SK-N-MC (cell line): Measurements from ENCODE around the gene C2orf78.
A peak's percentile ranks its signal among the peaks of the same experiment; 100 is the strongest.
"Not testable (repeated sequence)": the region's sequence is repeated elsewhere in the genome, so short reads cannot be mapped to it uniquely, and the experiment has no call there.

Experiments
- DNase-seq: peaks from one replicate; pipeline ENCODE4 v3.0.0-alpha.2; 2011; ENCODE audit warnings: low read depth, low spot score
- H3K27ac ChIP-seq: fragments of 200-600 bp; sonication (generic); 2 replicates; pipeline ENCODE4 v1.5.1; 2016; ENCODE audit warnings: mixed run types
- H3K36me3 ChIP-seq: fragments of 200-600 bp; sonication (generic); 2 replicates; pipeline ENCODE4 v1.6.1; 2017; ENCODE audit warnings: antibody characterized with exemption, low read length, mixed read lengths; ENCODE audit not compliant: insufficient read depth
- H3K4me3 ChIP-seq: fragments of 200-600 bp; sonication (generic); 2 replicates; pipeline ENCODE4 v1.5.1; 2016
- H3K9ac ChIP-seq: fragments of 200-600 bp; sonication (generic); 2 replicates; pipeline ENCODE4 v1.8.0; 2017; ENCODE audit warnings: mixed run types, mixed read lengths; ENCODE audit not compliant: insufficient read length
- H3K9me3 ChIP-seq: fragments of 200-600 bp; sonication (generic); 2 replicates; pipeline ENCODE4 v1.6.1; 2017; ENCODE audit warnings: low read depth, mild to moderate bottlenecking, antibody characterized with exemption, low read length, moderate library complexity, mixed read lengths
- EZH2 ChIP-seq: fragments of 200-600 bp; sonication (generic); IDR thresholded peaks from one replicate; pipeline ENCODE4 v1.6.1; 2017; ENCODE audit warnings: antibody characterized with exemption
- FOXP2 ChIP-seq: optimal IDR thresholded peaks from 2 replicates; pipeline ENCODE3; 2011; ENCODE audit warnings: mild to moderate bottlenecking, moderate library complexity; ENCODE audit not compliant: insufficient read depth; ENCODE audit errors: extremely low read length, control extremely low read depth
- POLR2AphosphoS5 ChIP-seq: IDR thresholded peaks from 2 replicates; pipeline ENCODE4 v1.6.1; 2012; ENCODE audit warnings: mild to moderate bottlenecking, low read depth, low read length, borderline replicate concordance

The C2orf78 gene

DNA sequence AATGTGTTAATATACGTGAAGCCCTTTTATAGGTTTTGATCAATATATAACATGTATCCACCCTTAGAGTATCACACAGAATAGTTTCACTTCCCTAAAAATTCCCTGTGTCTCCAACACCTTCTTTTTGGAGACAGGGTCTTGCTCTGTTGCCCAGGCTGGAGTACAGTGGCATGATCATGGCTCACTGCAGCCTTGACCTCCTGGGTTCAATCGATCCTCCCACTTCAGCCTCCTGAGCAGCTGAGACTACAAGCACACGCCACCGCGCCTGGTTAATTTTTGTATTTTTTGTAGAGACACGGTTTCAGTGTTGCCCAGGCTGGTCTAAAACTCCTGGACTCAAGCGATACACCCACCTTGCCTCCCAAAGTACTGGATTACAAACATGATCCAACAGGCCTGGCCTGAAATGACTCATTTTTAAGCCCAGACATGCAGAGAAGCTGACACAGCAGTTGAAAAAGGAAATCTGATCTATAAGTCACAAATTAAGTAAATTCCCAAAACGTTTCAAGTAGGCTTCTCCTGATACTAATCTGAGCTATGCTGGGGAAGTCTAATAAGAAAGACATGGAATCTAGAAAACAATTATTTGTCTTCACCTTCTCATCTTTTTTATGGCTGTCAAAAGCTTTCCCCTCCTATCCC lies 7.0 kb upstream of the C2orf78 start:
- no peak overlapping the region for H3K4me3 ChIP-seq
- no peak overlapping the region for H3K9ac ChIP-seq
- TF ChIP-seq EZH2 = no peak
- no peak for TF ChIP-seq POLR2AphosphoS5
- no peak for TF ChIP-seq FOXP2
- no peak for DNase-seq
- no peaks in the 10 kb centered on the region for H3K9me3 ChIP-seq
- peaks cover 44% of the 10 kb centered on the region for H3K36me3 ChIP-seq
- no peak overlapping the region for H3K27ac ChIP-seq

DNA sequence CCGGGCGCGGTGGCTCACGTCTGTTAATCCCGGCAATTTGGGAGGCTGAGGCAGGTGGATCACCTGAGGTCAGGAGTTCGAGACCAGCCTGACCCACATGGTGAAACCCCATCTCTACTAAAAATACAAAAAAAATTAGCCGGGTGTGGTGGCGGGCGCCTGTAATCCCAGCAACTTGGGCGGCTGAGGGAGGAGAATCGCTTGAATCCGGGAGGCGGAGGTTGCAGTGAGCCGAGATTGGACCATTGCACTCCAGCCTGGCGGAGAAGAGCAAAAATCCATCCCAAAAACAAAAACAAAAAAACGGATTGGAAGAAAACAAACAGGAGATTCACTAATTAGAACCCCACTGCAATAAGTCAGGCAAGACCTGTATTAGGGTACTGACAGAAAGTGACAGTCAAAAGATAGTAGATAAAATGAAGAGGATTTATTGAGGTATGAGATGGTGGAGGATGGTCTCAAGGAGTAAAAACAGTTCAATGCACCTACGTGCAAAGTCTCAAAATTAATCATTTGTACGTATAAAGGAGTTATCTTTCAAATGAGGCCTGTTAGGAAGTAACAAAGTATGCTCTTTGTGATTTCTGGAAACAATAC lies 5.0 kb upstream of the C2orf78 start:
- H3K9me3 ChIP-seq, H3K27ac ChIP-seq, DNase-seq: not testable (repeated sequence)
- peaks cover 27% of the 10 kb centered on the region for H3K36me3 ChIP-seq
- H3K4me3 ChIP-seq = peak overlapping the region; percentile 92
- peak overlapping the region; percentile 92 for H3K9ac ChIP-seq

- peak within 1 kb of the TSS; percentile 92 for H3K4me3 ChIP-seq
- H3K27ac ChIP-seq = no peak within 1 kb of the TSS
- H3K9ac ChIP-seq = peak within 1 kb of the TSS; percentile 92
Measured at GRCh38 chr2:73779467-73780236, 4.3 kb upstream of the C2orf78 start, which contains the start of gene DUSP11. Gene DUSP11 (minus strand): TSS chr2:73780103. CDS start chr2:73779974, 129 bp downstream.

DNA sequence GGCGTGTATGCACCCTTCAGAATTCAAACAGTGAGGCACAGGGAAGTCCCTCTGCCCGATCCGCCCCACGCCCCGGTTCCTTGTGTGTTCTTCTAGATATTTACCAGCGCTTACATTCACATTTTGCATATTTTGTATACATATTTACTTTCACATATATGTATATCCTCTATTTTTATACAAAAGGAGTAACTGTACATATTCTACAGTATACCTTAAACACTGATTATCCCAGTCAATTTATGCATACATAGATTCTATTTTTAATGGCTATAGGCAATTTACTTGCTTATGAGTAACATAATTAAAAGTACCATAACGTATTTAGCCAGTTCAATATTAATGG lies 3.8 kb upstream of the C2orf78 start:
- H3K9me3 ChIP-seq = no peaks in the 10 kb centered on the region
- no peak for DNase-seq
- H3K36me3 ChIP-seq = peaks cover 16% of the 10 kb centered on the region
- H3K27ac ChIP-seq = no peak overlapping the region
- H3K4me3 ChIP-seq = peak overlapping the region; percentile 92
- TF ChIP-seq POLR2AphosphoS5 = no peak; the same call in 1 of the 2 replicates
- TF ChIP-seq EZH2 = no peak
- no peak for TF ChIP-seq FOXP2
- H3K9ac ChIP-seq = peak overlapping the region; percentile 47

More at GRCh38 chr2:73779467-73780236, 4.3 kb upstream of the C2orf78 start, which contains the start of gene DUSP11:
- TF ChIP-seq EZH2 (no peak), POLR2AphosphoS5 (peak; percentile 93), FOXP2 (peak; percentile 100)
- Histone ChIP-seq H3K9me3 (no peaks in the 10 kb centered on the region), H3K36me3 (peaks cover 20% of the 10 kb centered on the region)
- DNase-seq = peak; percentile 87

DNA sequence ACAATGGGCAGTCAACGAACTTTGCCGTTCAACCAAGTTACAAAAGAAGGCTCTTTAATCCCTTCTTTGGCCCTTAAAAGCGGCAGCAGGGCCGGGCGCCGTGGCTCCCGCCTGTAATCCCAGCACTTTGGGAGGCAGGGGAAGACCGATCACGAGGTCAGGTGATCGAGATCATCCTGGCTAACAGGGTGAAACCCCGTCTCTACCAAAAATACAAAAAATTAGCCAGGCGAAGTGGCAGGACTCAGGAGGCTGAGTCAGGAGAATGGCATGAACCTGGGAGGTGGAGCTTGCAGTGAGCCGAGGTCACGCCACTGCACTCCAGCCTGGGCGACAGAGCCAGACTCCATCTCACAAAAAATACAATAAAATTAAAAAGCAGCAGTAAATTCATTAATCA lies 581 bp upstream of the C2orf78 start:
- not testable (repeated sequence) for H3K27ac ChIP-seq, DNase-seq, H3K9me3 ChIP-seq, H3K4me3 ChIP-seq, H3K36me3 ChIP-seq, H3K9ac ChIP-seq

GRCh38 chr2:73811878-73812277 lies 27.9 kb downstream of the C2orf78 start:
- no peak overlapping the region for H3K27ac ChIP-seq
- no peaks in the 10 kb centered on the region for H3K9me3 ChIP-seq
- H3K36me3 ChIP-seq = no peaks in the 10 kb centered on the region
- no peak for DNase-seq
- no peak overlapping the region for H3K4me3 ChIP-seq
- TF ChIP-seq EZH2 = no peak
- TF ChIP-seq POLR2AphosphoS5 = no peak
- TF ChIP-seq FOXP2 = no peak
- H3K9ac ChIP-seq = no peak overlapping the region

GRCh38 chr2:73812635-73813034 lies 28.7 kb downstream of the C2orf78 start:
- no peaks in the 10 kb centered on the region for H3K36me3 ChIP-seq
- DNase-seq = no peak
- no peaks in the 10 kb centered on the region for H3K9me3 ChIP-seq
- H3K9ac ChIP-seq = no peak overlapping the region
- no peak overlapping the region for H3K4me3 ChIP-seq
- no peak overlapping the region for H3K27ac ChIP-seq
- TF ChIP-seq POLR2AphosphoS5 = no peak
- no peak for TF ChIP-seq FOXP2
- no peak for TF ChIP-seq EZH2

DNA sequence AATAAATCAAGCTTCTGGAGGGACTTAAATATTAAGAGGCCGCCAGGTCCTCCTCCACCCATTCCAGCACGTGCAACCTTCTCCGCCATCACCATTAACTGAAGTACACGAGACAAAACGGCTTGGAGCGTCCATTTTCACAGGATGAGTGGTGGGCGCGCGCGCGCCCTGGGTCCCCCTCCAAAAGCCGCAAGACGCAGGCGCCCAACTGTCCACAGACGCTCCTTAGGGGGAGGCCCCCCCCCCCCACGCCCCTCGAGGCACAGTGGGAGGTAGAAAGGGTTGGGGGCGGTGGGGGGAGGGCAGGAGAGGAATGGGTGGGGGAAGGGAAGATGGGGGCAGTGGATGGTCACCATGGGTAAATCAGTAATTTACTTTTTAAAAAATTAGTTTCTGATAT lies 34.3 kb downstream of the C2orf78 start:
- DNase-seq = no peak
- Histone ChIP-seq H3K9ac (no peak overlapping the region), H3K9me3 (no peaks in the 10 kb centered on the region), H3K4me3 (no peak overlapping the region), H3K27ac (no peak overlapping the region), H3K36me3 (no peaks in the 10 kb centered on the region)
- TF ChIP-seq POLR2AphosphoS5 = no peak
- no peak for TF ChIP-seq EZH2
- TF ChIP-seq FOXP2 = no peak

DNA sequence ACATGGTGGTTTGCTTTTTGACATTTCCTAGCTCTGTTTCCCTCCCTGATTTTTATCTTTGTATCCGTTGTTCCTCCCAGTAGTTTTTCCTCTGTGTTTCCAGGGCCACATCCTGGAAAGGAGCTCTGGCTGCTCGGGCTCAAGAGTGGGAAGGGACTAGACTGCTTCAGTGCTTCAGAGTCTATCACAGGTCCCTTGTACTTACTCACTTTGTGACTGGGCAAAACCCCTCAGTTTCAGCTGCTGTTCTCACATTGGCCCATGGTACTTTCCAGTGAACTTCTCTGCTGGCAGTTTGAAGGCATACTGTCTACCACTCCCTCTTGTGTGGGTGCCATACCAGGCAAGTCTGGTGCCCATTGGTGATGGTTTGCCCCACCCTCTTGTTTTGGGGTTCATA lies 37.2 kb downstream of the C2orf78 start:
- no peak for TF ChIP-seq POLR2AphosphoS5
- no peak for TF ChIP-seq EZH2
- no peak for TF ChIP-seq FOXP2
- no peaks in the 10 kb centered on the region for H3K9me3 ChIP-seq

More for the DNA sequence above, 37.2 kb downstream of the C2orf78 start:
- Histone ChIP-seq H3K4me3 (no peak overlapping the region), H3K9ac (no peak overlapping the region), H3K27ac (no peak overlapping the region), H3K36me3 (no peaks in the 10 kb centered on the region)
- DNase-seq = no peak
